Esophagus squamous epithelium (tissue), 4 donors: ENCODE data around the gene RGS9BP.

ENCODE experiments used
- POLR2A ChIP-seq, 4 donors: fragments of 450-650 bp; IDR thresholded peaks; one replicate each; pipeline ENCODE4 v1.6.1; 2017; ENCODE audit warnings: antibody characterized with exemption in 4 of 4, mild to moderate bottlenecking in 4 of 4, moderate library complexity in 3 of 4
- TF ChIP-seq, protein P1 (sequence below), 6 experiments: fragments of 450-650 bp in 4 of 6; fragments of 200-600 bp in 2 of 6; sonication (generic) in 2 of 6; IDR thresholded peaks; one replicate each; pipeline ENCODE4 v1.5.1; 2016 to 2019; ENCODE audit warnings: antibody characterized with exemption in 6 of 6, mild to moderate bottlenecking in 4 of 6, moderate library complexity in 4 of 6

DNA sequence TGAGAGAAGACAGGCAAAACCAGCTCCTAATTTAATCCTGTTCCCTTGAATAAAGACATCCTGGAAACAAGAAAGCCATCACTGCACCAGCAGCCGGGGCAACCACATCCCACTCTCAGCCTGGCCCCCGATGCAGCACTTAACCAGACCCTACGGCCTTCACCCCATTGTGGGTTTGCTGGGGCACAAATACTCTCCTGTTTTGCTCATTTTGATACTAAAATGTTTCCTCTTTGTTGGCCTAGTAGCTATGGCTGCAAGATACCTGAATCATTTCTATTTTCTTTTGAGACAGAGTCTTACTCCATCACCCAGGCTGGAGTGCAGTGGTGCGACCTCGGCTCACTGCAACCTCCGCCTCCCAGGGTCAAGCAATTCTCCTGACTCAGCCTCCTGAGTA lies 29.1 kb upstream of the RGS9BP start:
- TF ChIP-seq, protein P1, sequence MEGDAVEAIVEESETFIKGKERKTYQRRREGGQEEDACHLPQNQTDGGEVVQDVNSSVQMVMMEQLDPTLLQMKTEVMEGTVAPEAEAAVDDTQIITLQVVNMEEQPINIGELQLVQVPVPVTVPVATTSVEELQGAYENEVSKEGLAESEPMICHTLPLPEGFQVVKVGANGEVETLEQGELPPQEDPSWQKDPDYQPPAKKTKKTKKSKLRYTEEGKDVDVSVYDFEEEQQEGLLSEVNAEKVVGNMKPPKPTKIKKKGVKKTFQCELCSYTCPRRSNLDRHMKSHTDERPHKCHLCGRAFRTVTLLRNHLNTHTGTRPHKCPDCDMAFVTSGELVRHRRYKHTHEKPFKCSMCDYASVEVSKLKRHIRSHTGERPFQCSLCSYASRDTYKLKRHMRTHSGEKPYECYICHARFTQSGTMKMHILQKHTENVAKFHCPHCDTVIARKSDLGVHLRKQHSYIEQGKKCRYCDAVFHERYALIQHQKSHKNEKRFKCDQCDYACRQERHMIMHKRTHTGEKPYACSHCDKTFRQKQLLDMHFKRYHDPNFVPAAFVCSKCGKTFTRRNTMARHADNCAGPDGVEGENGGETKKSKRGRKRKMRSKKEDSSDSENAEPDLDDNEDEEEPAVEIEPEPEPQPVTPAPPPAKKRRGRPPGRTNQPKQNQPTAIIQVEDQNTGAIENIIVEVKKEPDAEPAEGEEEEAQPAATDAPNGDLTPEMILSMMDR (IDR thresholded peaks at IDR 0.05), result no peak
- no peak for TF ChIP-seq POLR2A (IDR thresholded peaks at IDR 0.05)
